ENCODE measurements around the gene MAP3K20. TPM values are rescaled to one million over a fixed set of nuclear protein-coding genes. Genes with fewer than 3 reads are reported as not detected.

Gene MAP3K20
- total and polyA plus RNA-seq, 2 of the 4 experiments (the other 2 are of a cell fraction): 27.5 to 84.4 TPM

GRCh38 chr2:173264603-173265366 lies 189.1 kb downstream of the MAP3K20 start:
- Histone ChIP-seq H3K4me2 (ENCODE audit: low read depth, low read length) (no peak overlapping the region), H3K56ac (ENCODE audit: extremely low read depth, insufficient read depth, low read length) (no peak overlapping the region), H2AK9ac (replicated peaks; ENCODE audit: low read depth, low read length, poor library complexity) (no peak overlapping the region), H3K18ac (ENCODE audit: low read depth, low read length) (no peak overlapping the region), H3K79me1 (ENCODE audit: low read depth in 1 of 2, low read length in 2 of 2) (no peaks in the 10 kb centered on the region; a peak in 1 of 4 replicates), H4K20me1 (ENCODE audit: insufficient read depth, low read length) (no peaks in the 10 kb centered on the region), H2BK120ac (ENCODE audit: low read depth, low read length) (no peak overlapping the region), H3K14ac (replicated peaks; ENCODE audit: low read depth, low read length) (no peak overlapping the region), H3K9me3 (ENCODE audit: control insufficient read depth, insufficient read depth, low read length) (no peaks in the 10 kb centered on the region), H3K23ac (ENCODE audit: low read depth, low read length) (no peak overlapping the region), H2BK5ac (ENCODE audit: low read depth, low read length, poor library complexity, severe bottlenecking) (no peak overlapping the region), H4K8ac (ENCODE audit: low read depth in 2 of 2, low read length in 2 of 2) (no peak overlapping the region), H3K27me3 (ENCODE audit: control insufficient read depth, insufficient read depth, low read length) (no peaks in the 10 kb centered on the region), H3K9me1 (ENCODE audit: insufficient read depth, low read length) (no peaks in the 10 kb centered on the region), H3K27ac (ENCODE audit: insufficient read depth, low read length) (no peak overlapping the region), H2AFZ (replicated peaks; ENCODE audit: low read length, poor library complexity) (no peak overlapping the region), H3K4me1 (ENCODE audit: control insufficient read depth, insufficient read depth, low read length) (no peaks in the 10 kb centered on the region), H3K4me3 (ENCODE audit: insufficient read depth, low read depth, low read length) (no peak overlapping the region), H2BK15ac (ENCODE audit: low read depth, low read length) (no peak overlapping the region), H4K91ac (ENCODE audit: insufficient read depth, low read depth, low read length) (no peak overlapping the region), H2AK5ac (ENCODE audit: low read depth, low read length) (no peak overlapping the region), H2BK20ac (ENCODE audit: low read depth, low read length) (no peak overlapping the region), H4K5ac (ENCODE audit: low read depth, low read length) (no peak overlapping the region), H3K4ac (ENCODE audit: low read depth, low read length) (no peak overlapping the region), H3K9ac (ENCODE audit: low read depth, low read length) (no peak overlapping the region), H3K36me3 (ENCODE audit: control insufficient read depth, insufficient read depth, low read length) (peaks cover 19% of the 10 kb centered on the region)
- DNase-seq (no peak), ATAC-seq (ENCODE audit: low read depth) (no peak)
- dilution Hi-C loops (cut with HindIII; ENCODE audit: low sequenced_read_pairs, unreplicated experiment) (no loop called here), in situ Hi-C loops (cut with MboI; ENCODE audit: low sequenced_read_pairs) (no loop called here), intact Hi-C loops (cut with micrococcal nuclease) (no loop called here)
- BruUV-seq (replicated peaks): no TSS peak
- CTCF ChIA-PET: no interaction called here
- POLR2A ChIA-PET (ENCODE audit: unreplicated experiment): no interaction called here
- 79% methylated on average over 3 of the region's 14 CpGs; no CpG with 5 or more reads in 1 of the 2 experiments for WGBS, 2 experiments (ENCODE audit: extremely low coverage in 2 of 2, insufficient read length in 1 of 2)
- TF ChIP-seq USF2 (IDR thresholded peaks at IDR 0.05; ENCODE audit: low read depth, low read length): no peak
- no peak for TF ChIP-seq MAZ (IDR thresholded peaks at IDR 0.05; ENCODE audit: borderline replicate concordance, low read depth, low read length)
- TF ChIP-seq RFX5 (IDR thresholded peaks at IDR 0.05; ENCODE audit: low read depth, low read length): no peak
- no peak for TF ChIP-seq MXI1 (IDR thresholded peaks at IDR 0.05; ENCODE audit: borderline replicate concordance, low read depth, low read length)
- TF ChIP-seq ELK1 (IDR thresholded peaks at IDR 0.05; ENCODE audit: borderline replicate concordance, low read depth, low read length): no peak
- TF ChIP-seq POLR2A (IDR thresholded peaks at IDR 0.05; ENCODE audit: low read depth, low read length): no peak
- no peak for TF ChIP-seq FOS (IDR thresholded peaks at IDR 0.05; ENCODE audit: low read depth, low read length)
- TF ChIP-seq RCOR1 (IDR thresholded peaks at IDR 0.05; ENCODE audit: insufficient replicate concordance, low read length): no peak
